HG02588 (cell line): ENCODE data around the gene NANOS2.
A peak's percentile ranks its signal among the peaks of the same experiment; 100 is the strongest.
"Not testable (repeated sequence)": the region's sequence is repeated elsewhere in the genome, so short reads cannot be mapped to it uniquely, and the experiment has no call there.

ENCODE experiments used
- ATAC-seq: cut with Tn5 transposase; IDR thresholded peaks from one replicate; pipeline ENCODE4 v1.9.1; 2021; ENCODE audit warnings: mild to moderate bottlenecking, moderate library complexity; ENCODE audit not compliant: unreplicated experiment

Gene NANOS2

GRCh38 chr19:45895983-45896599, 18.5 kb downstream of the NANOS2 start:
- not testable (repeated sequence) for ATAC-seq

DNA sequence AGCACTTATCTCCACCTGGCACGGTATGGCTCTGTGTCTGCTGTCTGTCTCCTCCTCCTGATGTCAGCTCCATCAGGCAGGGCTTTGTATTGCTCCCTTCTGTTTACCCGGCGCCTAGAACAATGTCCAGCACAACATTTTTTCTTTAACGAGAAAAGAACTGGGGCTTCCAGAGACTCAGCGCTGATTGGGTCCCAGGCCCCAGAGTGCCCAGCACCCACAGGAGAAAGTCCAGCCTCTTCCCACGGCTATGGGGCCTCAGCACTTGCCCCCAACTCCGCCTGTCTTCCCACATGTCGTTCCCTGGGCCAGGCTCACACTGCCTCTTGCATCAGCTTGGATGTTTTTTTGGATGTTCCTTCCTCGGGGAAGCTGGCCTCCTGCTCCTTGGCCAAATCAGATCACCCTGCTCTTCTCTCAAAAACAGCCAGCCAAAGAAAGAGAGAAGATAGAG, 19.0 kb downstream of the NANOS2 start:
- no peak for ATAC-seq

- ATAC-seq: no peak
Observed at GRCh38 chr19:45890877-45891276, 23.7 kb downstream of the NANOS2 start.

GRCh38 chr19:45889210-45889885, 25.2 kb downstream of the NANOS2 start:
- no peak for ATAC-seq

DNA sequence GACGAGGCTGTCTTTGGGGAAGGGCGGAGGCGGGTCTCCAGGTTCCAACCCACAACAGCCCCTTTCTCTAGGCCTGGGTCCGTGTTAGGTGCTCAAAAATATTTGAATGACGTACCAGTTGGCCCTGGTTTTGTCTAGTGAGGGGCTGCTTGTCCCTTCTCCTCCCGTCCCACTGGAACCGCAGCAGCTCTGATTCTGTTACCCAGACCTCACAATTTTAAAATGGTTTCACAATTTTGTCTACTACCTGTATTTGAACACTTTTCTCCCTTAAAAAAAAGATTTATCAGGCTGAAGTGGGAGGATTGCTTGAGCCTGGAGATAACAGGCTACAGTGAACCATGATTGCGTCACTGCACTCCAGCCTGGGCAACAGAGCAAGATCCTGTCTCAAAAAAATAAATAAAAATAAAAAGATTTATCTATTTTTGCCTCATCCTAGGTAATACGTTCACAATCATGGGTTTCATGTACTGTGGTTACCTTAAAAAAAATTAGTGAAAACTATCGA, 27.3 kb downstream of the NANOS2 start:
- ATAC-seq: no peak

GRCh38 chr19:45886427-45887199, 28.0 kb downstream of the NANOS2 start:
- peak; percentile 58 for ATAC-seq

DNA sequence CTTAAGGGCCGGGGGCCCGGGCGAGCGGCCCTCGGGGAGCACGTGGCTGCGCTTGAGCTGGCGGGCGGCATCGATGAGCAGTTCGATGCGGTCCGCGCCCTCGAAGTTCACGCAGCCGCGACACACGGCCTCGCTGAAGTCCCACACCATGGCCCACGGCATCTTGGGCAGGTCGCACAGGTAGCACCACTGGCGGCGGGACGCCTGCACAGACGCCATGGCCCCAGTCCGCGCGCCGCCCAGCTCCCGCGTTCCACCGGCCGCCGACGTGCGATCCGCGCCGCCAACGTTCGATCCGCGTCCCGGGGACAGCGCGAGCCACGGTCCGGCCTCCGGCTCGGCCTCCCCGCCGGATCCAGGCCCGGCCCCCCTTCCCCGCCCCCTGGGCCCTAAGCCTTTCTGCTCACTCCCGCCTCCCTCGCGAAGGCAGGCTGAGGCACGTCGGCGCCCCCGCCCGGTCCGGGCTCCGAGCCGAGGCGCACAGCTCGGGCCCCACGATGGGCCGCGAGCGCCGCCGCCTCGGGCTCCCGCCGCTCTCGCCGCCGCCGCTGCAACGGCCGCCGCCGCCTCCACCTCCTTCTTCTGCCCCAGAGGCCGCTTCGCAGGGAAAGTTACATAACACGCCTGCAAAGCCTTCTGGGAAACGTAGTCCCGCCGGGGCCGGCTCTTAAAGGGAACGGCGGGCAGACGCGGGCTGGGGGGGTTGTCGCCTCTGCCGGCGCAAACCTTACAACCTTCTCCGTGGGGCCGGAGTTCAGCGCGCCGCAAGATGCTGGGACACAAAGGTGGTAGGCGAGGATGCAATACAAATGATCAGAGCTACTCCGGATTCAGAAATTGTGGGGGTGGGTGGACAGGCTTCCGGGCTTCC, 28.8 kb downstream of the NANOS2 start, which contains the start of gene IRF2BP1:
Gene IRF2BP1, minus strand, starts transcription at position 586 of the 871 bp plus-strand sequence. Its CDS starts 367 bp downstream, at position 219.
- peak; percentile 52 for ATAC-seq

- peak; percentile 6 for ATAC-seq
Observed at GRCh38 chr19:45884682-45885555, 29.7 kb downstream of the NANOS2 start.

- no peak for ATAC-seq
Observed at GRCh38 chr19:45883881-45884681, 30.5 kb downstream of the NANOS2 start.

DNA sequence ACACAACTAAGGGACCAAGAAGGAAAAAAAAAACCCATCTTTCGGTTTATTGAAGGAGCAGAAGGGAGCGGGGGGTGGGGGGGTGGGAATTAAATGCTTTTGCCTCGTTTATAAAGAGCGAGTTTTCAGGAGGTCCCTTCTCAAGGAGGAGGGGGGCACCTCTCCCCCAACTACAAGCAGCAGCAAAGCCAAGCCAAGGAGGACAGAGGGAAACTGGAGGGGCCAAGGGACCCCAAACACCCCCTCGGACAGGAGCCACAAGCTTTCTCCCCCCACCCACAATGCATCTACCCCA, 31.0 kb downstream of the NANOS2 start:
- ATAC-seq: no peak

- no peak for ATAC-seq
Observed at GRCh38 chr19:45882652-45883585, 31.7 kb downstream of the NANOS2 start.

GRCh38 chr19:45881909-45882528, 32.6 kb downstream of the NANOS2 start:
- no peak for ATAC-seq

DNA sequence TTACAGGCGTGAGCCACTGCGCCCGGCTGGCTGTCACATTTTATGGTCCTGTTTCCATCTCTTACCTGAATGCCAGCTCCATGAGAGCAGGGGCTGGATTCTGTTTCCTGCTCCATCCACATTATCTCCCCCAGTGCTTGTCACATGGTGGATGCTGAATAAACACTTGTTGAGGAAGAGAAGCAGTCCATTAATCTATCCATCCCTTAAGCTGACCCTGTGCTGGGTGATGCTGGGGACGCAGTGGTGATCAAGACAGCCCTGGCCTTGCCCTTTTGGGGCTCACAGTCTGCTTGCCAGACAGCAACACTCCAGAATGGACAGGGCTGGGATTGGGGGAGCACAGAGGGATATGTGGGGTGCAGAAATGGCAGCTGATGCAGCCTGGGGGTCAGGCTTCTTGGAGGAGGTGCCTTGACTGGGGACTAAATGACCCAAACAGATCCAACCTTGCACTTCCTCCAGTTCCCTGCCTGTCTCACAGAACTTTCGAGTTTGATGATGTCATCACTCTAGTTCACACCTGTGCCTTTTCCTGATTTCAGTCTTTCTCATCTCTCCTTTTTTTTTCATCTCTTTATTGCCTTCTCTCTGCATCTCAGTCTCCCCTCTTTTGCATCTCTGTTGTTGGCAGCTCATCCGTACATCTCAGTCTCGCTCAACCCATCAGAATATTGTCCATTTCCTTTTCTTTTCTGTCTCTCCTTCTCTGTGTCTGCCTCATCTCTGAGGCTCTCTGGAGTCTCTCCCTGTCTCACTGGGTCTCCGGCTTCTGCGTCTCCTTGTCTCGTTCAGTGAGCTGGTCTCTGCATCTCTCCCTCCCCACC, 33.3 kb downstream of the NANOS2 start:
- no peak for ATAC-seq

- ATAC-seq: no peak
Observed at GRCh38 chr19:45879971-45880370, 34.6 kb downstream of the NANOS2 start.

GRCh38 chr19:45879055-45879454, 35.5 kb downstream of the NANOS2 start:
- no peak for ATAC-seq

DNA sequence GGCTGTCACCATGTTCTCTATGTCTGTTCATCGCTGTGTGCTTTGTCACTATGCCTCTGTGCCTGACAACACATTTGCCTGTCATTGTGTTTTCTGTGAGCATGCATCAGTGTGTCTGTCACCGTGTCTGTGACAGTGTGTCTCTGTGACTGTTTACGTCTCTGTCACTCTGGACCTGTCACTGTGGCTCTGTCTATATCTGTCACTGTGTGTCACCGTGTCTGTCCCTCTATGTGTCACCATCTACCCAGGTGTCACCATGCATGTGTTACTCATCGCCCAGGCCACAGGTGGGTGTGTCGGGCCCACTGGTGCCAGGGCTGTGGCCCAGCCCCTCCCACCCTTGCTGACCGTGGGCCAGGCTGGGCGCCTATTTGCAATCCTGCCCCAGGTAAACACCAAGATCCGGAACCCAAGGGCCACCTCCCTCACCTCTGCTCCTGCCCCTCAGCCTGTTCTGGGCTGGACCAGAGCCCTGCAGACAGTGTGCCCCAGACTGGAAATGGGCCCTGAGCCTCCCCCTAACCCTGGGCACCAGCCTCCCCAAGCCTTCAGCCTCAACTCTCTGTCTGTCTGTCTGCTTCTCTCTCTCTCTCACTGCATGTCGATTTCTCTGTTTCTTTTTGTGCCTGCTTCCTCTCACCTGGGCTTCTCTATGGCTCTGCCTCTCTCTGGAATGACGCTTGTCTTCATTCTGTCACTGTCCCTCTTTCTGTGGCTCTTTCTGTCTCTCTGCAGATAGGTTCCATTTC, 36.4 kb downstream of the NANOS2 start:
- ATAC-seq: no peak
